Trophoblast cell (in vitro differentiated cells and primary cell): Measurements from ENCODE around the gene PAM.

Experiments
- DNase-seq, 2 donors: peaks; one replicate each; pipeline ENCODE4 v3.0.0-alpha.2; 2016
- H2AFZ ChIP-seq: 2 replicates; pipeline ENCODE4 v1.6.1; 2013; ENCODE audit warnings: low read length, moderate library complexity, mild to moderate bottlenecking; ENCODE audit not compliant: insufficient read depth, poor library complexity
- H2AK5ac ChIP-seq: 2 replicates; pipeline ENCODE4 v1.6.1; 2013; ENCODE audit warnings: mild to moderate bottlenecking, low read length
- H2BK120ac ChIP-seq: 2 replicates; pipeline ENCODE4 v1.6.1; 2013; ENCODE audit warnings: low read length, mild to moderate bottlenecking, moderate library complexity; ENCODE audit not compliant: insufficient read depth, poor library complexity
- H2BK12ac ChIP-seq: 2 replicates; pipeline ENCODE4 v1.6.1; 2013; ENCODE audit warnings: mild to moderate bottlenecking, low read length, moderate library complexity
- H2BK5ac ChIP-seq: 2 replicates; pipeline ENCODE4 v1.6.1; 2013; ENCODE audit warnings: low read length, low read depth, moderate library complexity, mild to moderate bottlenecking; ENCODE audit not compliant: poor library complexity
- H3K14ac ChIP-seq: 2 replicates; pipeline ENCODE4 v1.6.1; 2013; ENCODE audit warnings: mild to moderate bottlenecking, low read length
- H3K18ac ChIP-seq: 2 replicates; pipeline ENCODE4 v1.6.1; 2013; ENCODE audit warnings: mild to moderate bottlenecking, low read length
- H3K23ac ChIP-seq: 2 replicates; pipeline ENCODE4 v1.6.1; 2013; ENCODE audit warnings: low read length
- H3K27ac ChIP-seq: 2 replicates; pipeline ENCODE4 v1.5.1; 2013; ENCODE audit warnings: low read depth, mild to moderate bottlenecking, inconsistent platforms, low read length, moderate library complexity
- H3K27me3 ChIP-seq: 2 replicates; pipeline ENCODE4 v1.6.1; 2013; ENCODE audit warnings: inconsistent platforms, mild to moderate bottlenecking, low read length, moderate library complexity; ENCODE audit not compliant: insufficient read depth
- H3K36me3 ChIP-seq, 2 experiments: 1 replicate in 1 of 2; 2 replicates in 1 of 2; pipeline ENCODE4 v1.6.1; 2013; ENCODE audit warnings: low read length in 2 of 2, mild to moderate bottlenecking in 2 of 2, moderate library complexity in 1 of 2; ENCODE audit not compliant: insufficient read depth in 2 of 2, control insufficient read depth in 1 of 2
- H3K4ac ChIP-seq: 2 replicates; pipeline ENCODE4 v1.6.1; 2013; ENCODE audit warnings: low read depth, mild to moderate bottlenecking, low read length, moderate library complexity
- H3K4me1 ChIP-seq, 2 experiments: 1 replicate in 1 of 2; 2 replicates in 1 of 2; pipeline ENCODE4 v1.6.1; 2013; ENCODE audit warnings: low read length in 2 of 2, mild to moderate bottlenecking in 2 of 2, moderate library complexity in 1 of 2; ENCODE audit not compliant: insufficient read depth in 2 of 2, control insufficient read depth in 1 of 2
- H3K4me2 ChIP-seq: 2 replicates; pipeline ENCODE4 v1.6.1; 2013; ENCODE audit warnings: inconsistent platforms, mild to moderate bottlenecking, low read length, moderate library complexity
- H3K4me3 ChIP-seq: 2 replicates; pipeline ENCODE4 v1.5.1; 2013; ENCODE audit warnings: mild to moderate bottlenecking, low read depth, low read length, inconsistent platforms
- H3K79me1 ChIP-seq: one replicate; pipeline ENCODE4 v1.6.1; 2013; ENCODE audit warnings: low read length
- H3K79me2 ChIP-seq: 2 replicates; pipeline ENCODE4 v1.6.1; 2013; ENCODE audit warnings: low read length, mild to moderate bottlenecking; ENCODE audit not compliant: control insufficient read depth, insufficient read depth, poor library complexity
- H3K9ac ChIP-seq: 2 replicates; pipeline ENCODE4 v1.6.1; 2013; ENCODE audit warnings: mild to moderate bottlenecking, low read length
- H3K9me3 ChIP-seq: 2 replicates; pipeline ENCODE4 v1.6.1; 2013; ENCODE audit warnings: low read depth, mild to moderate bottlenecking, control low read depth, inconsistent platforms, low read length; ENCODE audit not compliant: insufficient read depth
- H4K12ac ChIP-seq: 2 replicates; pipeline ENCODE4 v1.6.1; 2013; ENCODE audit warnings: low read depth, mild to moderate bottlenecking, low read length, moderate library complexity
- H4K8ac ChIP-seq: 2 replicates; pipeline ENCODE4 v1.6.1; 2013; ENCODE audit warnings: low read depth, mild to moderate bottlenecking, low read length, moderate library complexity
- H4K91ac ChIP-seq: one replicate; pipeline ENCODE4 v1.6.1; 2013; ENCODE audit warnings: low read depth, mild to moderate bottlenecking, low read length, moderate library complexity
- WGBS: extraction: QIAGEN DNeasy Blood & Tissue Kit; methylation state at CpG from one replicate; pipeline ENCODE4 v1.1.7; 2013; ENCODE audit warnings: missing lambda C conversion rate; ENCODE audit not compliant: insufficient read length, insufficient coverage; ENCODE audit errors: extremely low coverage; 5-methylcytosine and 5-hydroxymethylcytosine counted together

PAM gene

GRCh38 chr5:102835717-102836116, 80.6 kb downstream of the PAM start:
- WGBS: no CpG with 5 or more reads among the region's 2 CpGs

DNA sequence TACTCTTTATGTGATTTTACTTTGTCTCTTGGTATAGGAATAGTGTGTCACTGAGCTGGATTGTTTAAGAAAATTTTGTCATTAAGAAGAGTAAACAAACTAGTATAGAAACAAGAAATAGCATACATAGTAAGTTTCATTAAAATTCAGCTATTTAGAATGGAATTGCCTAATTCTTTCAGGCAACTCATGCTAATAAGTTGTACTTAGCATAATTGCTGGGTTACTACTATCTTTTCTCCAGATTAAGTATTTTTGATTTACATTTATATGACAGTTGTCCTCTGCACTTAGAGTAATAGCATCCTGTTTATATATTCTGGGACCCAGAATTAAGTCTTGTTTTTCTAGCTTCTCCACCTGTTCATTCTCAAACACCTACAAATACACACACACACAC, 85.9 kb downstream of the PAM start:
- Histone ChIP-seq H2BK120ac (no peak overlapping the region), H2AK5ac (no peak overlapping the region), H3K14ac (no peak overlapping the region), H4K8ac (no peak overlapping the region), H3K79me2 (no peaks in the 10 kb centered on the region), H3K79me1 (no peaks in the 10 kb centered on the region), H3K27ac (no peak overlapping the region), H2AFZ (no peak overlapping the region), H3K4ac (no peak overlapping the region), H3K4me2 (no peak overlapping the region), H2BK5ac (no peak overlapping the region), H4K91ac (no peak overlapping the region), H3K23ac (no peak overlapping the region), H3K9me3 (no peaks in the 10 kb centered on the region), H3K9ac (no peak overlapping the region), H3K36me3 (no peaks in the 10 kb centered on the region), H3K4me3 (no peak overlapping the region), H4K12ac (no peak overlapping the region), H3K18ac (no peak overlapping the region), H3K4me1 (no peaks in the 10 kb centered on the region), H2BK12ac (no peak overlapping the region), H3K27me3 (no peaks in the 10 kb centered on the region)
- DNase-seq: no peak

More at GRCh38 chr5:102835717-102836116, 80.6 kb downstream of the PAM start:
- Histone ChIP-seq H4K12ac (no peak overlapping the region), H3K4me3 (no peak overlapping the region), H3K14ac (no peak overlapping the region), H4K8ac (no peak overlapping the region), H3K4ac (no peak overlapping the region), H3K36me3 (no peaks in the 10 kb centered on the region), H2AFZ (no peak overlapping the region), H2AK5ac (no peak overlapping the region), H2BK120ac (no peak overlapping the region), H3K4me2 (no peak overlapping the region), H2BK5ac (no peak overlapping the region), H3K9ac (no peak overlapping the region), H3K9me3 (no peaks in the 10 kb centered on the region), H4K91ac (no peak overlapping the region), H3K23ac (no peak overlapping the region), H3K79me2 (no peaks in the 10 kb centered on the region), H3K79me1 (no peaks in the 10 kb centered on the region), H3K27me3 (no peaks in the 10 kb centered on the region), H2BK12ac (no peak overlapping the region), H3K27ac (no peak overlapping the region), H3K18ac (no peak overlapping the region), H3K4me1 (no peaks in the 10 kb centered on the region)
- peak in 1 of 2 donors; percentile 49 for DNase-seq

- peak in 1 of 2 donors; percentile 12 for DNase-seq
- H2AK5ac ChIP-seq: no peak overlapping the region
These were observed 88.9 kb downstream of the PAM start for GRCh38 chr5:102843997-102844396.

DNA sequence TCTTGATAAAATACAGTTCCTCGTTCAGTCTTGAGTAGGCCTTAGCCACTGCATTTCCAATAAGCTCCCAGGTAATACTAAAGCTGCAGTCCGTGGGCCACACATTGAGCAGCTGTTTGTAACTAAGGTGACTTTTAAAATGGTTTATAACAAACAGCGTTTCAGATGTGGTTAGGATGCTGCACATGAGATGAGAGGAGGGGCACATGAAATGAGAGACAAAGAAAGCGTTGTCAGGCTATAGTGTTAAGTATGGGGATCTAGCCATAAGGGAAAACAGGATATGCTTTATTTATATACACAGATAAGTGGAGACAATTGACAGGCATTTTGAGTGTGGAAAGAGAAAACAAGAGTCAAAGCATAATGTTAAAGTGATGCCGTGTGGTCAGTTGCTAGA, 89.9 kb downstream of the PAM start:
- Histone ChIP-seq H2AFZ (no peak overlapping the region), H3K4me1 (no peaks in the 10 kb centered on the region), H4K91ac (no peak overlapping the region), H3K4ac (no peak overlapping the region), H2AK5ac (no peak overlapping the region), H3K18ac (no peak overlapping the region), H3K79me1 (no peaks in the 10 kb centered on the region), H3K9ac (no peak overlapping the region), H4K12ac (no peak overlapping the region), H3K4me2 (no peak overlapping the region), H3K27ac (no peak overlapping the region), H2BK120ac (no peak overlapping the region), H3K27me3 (no peaks in the 10 kb centered on the region), H3K4me3 (no peak overlapping the region), H3K79me2 (no peaks in the 10 kb centered on the region), H2BK12ac (no peak overlapping the region), H3K14ac (no peak overlapping the region), H3K9me3 (no peaks in the 10 kb centered on the region), H3K36me3 (no peaks in the 10 kb centered on the region), H2BK5ac (no peak overlapping the region), H4K8ac (no peak overlapping the region), H3K23ac (no peak overlapping the region)
- no CpG with 5 or more reads among the region's 5 CpGs for WGBS
- no peak for DNase-seq

More at GRCh38 chr5:102843997-102844396, 88.9 kb downstream of the PAM start:
- Histone ChIP-seq H3K4me2 (no peak overlapping the region), H3K79me1 (no peaks in the 10 kb centered on the region), H3K27me3 (no peaks in the 10 kb centered on the region), H3K4me1 (no peaks in the 10 kb centered on the region), H3K18ac (no peak overlapping the region), H4K91ac (no peak overlapping the region), H4K8ac (no peak overlapping the region), H3K4me3 (no peak overlapping the region), H3K36me3 (no peaks in the 10 kb centered on the region), H3K27ac (no peak overlapping the region), H3K4ac (no peak overlapping the region), H3K79me2 (no peaks in the 10 kb centered on the region), H2BK12ac (no peak overlapping the region), H2BK120ac (no peak overlapping the region), H2BK5ac (no peak overlapping the region), H2AFZ (no peak overlapping the region), H3K9me3 (no peaks in the 10 kb centered on the region), H4K12ac (no peak overlapping the region), H3K23ac (no peak overlapping the region), H3K14ac (no peak overlapping the region), H3K9ac (no peak overlapping the region)
- no CpG with 5 or more reads among the region's 1 CpG for WGBS
